Brain microvascular endothelial cell (primary cell): ENCODE data around the gene PGLYRP3.

Experiments used
- DNase-seq: peaks from one replicate; pipeline ENCODE4 v3.0.0-alpha.2; 2020
- H3K27ac ChIP-seq: fragments of 250-450 bp; sonication (Bioruptor Pico); 2 replicates; pipeline ENCODE4 v1.5.1; 2020; ENCODE audit warnings: mild to moderate bottlenecking, moderate library complexity
- H3K27me3 ChIP-seq: fragments of 250-450 bp; sonication (Bioruptor Pico); replicated peaks from 2 replicates; pipeline ENCODE4 v1.5.1; 2020; ENCODE audit warnings: mild to moderate bottlenecking
- H3K36me3 ChIP-seq: fragments of 250-450 bp; sonication (Bioruptor Pico); replicated peaks from 2 replicates; pipeline ENCODE4 v1.5.1; 2020; ENCODE audit warnings: mild to moderate bottlenecking
- H3K4me3 ChIP-seq: 2 replicates; pipeline ENCODE4 v1.5.1; 2011; ENCODE audit warnings: low read depth, mild to moderate bottlenecking, control low read depth, low read length, moderate library complexity
- in situ Hi-C: cut with HindIII; loops from 2 replicates; pipeline ENCODE4 v1.10.0; 2017; ENCODE audit warnings: low sequenced_read_pairs, low pct_ligation_motif_present
- TF ChIP-seq, protein P1 (sequence below): IDR thresholded peaks from 2 replicates; pipeline ENCODE4 v1.5.1; 2011; ENCODE audit warnings: low read depth, mild to moderate bottlenecking, moderate library complexity, low read length, control low read depth, inconsistent platforms; ENCODE audit errors: missing control alignments

The PGLYRP3 gene

GRCh38 chr1:153248176-153248879, 64.4 kb downstream of the PGLYRP3 start:
- Histone ChIP-seq H3K36me3 (no peaks in the 10 kb centered on the region), H3K27me3 (no peaks in the 10 kb centered on the region), H3K4me3 (no peak overlapping the region), H3K27ac (no peak overlapping the region)
- TF ChIP-seq, protein P1, sequence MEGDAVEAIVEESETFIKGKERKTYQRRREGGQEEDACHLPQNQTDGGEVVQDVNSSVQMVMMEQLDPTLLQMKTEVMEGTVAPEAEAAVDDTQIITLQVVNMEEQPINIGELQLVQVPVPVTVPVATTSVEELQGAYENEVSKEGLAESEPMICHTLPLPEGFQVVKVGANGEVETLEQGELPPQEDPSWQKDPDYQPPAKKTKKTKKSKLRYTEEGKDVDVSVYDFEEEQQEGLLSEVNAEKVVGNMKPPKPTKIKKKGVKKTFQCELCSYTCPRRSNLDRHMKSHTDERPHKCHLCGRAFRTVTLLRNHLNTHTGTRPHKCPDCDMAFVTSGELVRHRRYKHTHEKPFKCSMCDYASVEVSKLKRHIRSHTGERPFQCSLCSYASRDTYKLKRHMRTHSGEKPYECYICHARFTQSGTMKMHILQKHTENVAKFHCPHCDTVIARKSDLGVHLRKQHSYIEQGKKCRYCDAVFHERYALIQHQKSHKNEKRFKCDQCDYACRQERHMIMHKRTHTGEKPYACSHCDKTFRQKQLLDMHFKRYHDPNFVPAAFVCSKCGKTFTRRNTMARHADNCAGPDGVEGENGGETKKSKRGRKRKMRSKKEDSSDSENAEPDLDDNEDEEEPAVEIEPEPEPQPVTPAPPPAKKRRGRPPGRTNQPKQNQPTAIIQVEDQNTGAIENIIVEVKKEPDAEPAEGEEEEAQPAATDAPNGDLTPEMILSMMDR = no peak
- no peak for DNase-seq
- in situ Hi-C loops = no loop called here
